T-helper 22 cell (primary cell): ENCODE data around the gene MACROD2.
"Not testable (repeated sequence)": the region's sequence is repeated elsewhere in the genome, so short reads cannot be mapped to it uniquely, and the experiment has no call there.

Experiments
- DNase-seq: peaks from one replicate; pipeline ENCODE4 v3.0.0-alpha.2; 2020; ENCODE audit warnings: low read depth

Gene MACROD2

GRCh38 chr20:14193443-14193842, 198.1 kb downstream of the MACROD2 start:
- no peak for DNase-seq

- no peak for DNase-seq
These were observed 198.6 kb downstream of the MACROD2 start for GRCh38 chr20:14193885-14194284.

GRCh38 chr20:14197097-14197496, 201.8 kb downstream of the MACROD2 start:
- no peak for DNase-seq

- DNase-seq = no peak
These were observed 203.1 kb downstream of the MACROD2 start for GRCh38 chr20:14198416-14198815.

- DNase-seq = no peak
These were observed 203.8 kb downstream of the MACROD2 start for GRCh38 chr20:14199111-14199510.

GRCh38 chr20:14203657-14204056, 208.3 kb downstream of the MACROD2 start:
- DNase-seq = no peak

- no peak for DNase-seq
These were observed 212.3 kb downstream of the MACROD2 start for GRCh38 chr20:14207591-14207990.

GRCh38 chr20:14208956-14209355, 213.6 kb downstream of the MACROD2 start:
- no peak for DNase-seq

- no peak for DNase-seq
These were observed 214.8 kb downstream of the MACROD2 start for GRCh38 chr20:14210146-14210545.

GRCh38 chr20:14214046-14214445, 218.7 kb downstream of the MACROD2 start:
- no peak for DNase-seq

GRCh38 chr20:14215880-14216279, 220.6 kb downstream of the MACROD2 start:
- DNase-seq = not testable (repeated sequence)

GRCh38 chr20:14219801-14220461, 224.6 kb downstream of the MACROD2 start:
- no peak for DNase-seq

GRCh38 chr20:14220986-14221385, 225.7 kb downstream of the MACROD2 start:
- no peak for DNase-seq

- no peak for DNase-seq
These were observed 228.5 kb downstream of the MACROD2 start for GRCh38 chr20:14223806-14224205.

GRCh38 chr20:14226051-14227049, 231.0 kb downstream of the MACROD2 start:
- not testable (repeated sequence) for DNase-seq

GRCh38 chr20:14232650-14233049, 237.3 kb downstream of the MACROD2 start:
- DNase-seq = no peak

- no peak for DNase-seq
These were observed 239.5 kb downstream of the MACROD2 start for GRCh38 chr20:14234666-14235295.

- DNase-seq = no peak
These were observed 240.0 kb downstream of the MACROD2 start for GRCh38 chr20:14235355-14235754.

GRCh38 chr20:14245368-14245970, 250.2 kb downstream of the MACROD2 start:
- no peak for DNase-seq

GRCh38 chr20:14259689-14260088, 264.4 kb downstream of the MACROD2 start:
- DNase-seq = no peak

- no peak for DNase-seq
These were observed 265.1 kb downstream of the MACROD2 start for GRCh38 chr20:14260367-14260766.

GRCh38 chr20:14264869-14265268, 269.6 kb downstream of the MACROD2 start:
- no peak for DNase-seq
